OCI-LY7 (cell line): ENCODE measurements around the gene SCCPDH. TPM values are rescaled to one million over a fixed set of nuclear protein-coding genes. Genes with fewer than 3 reads are reported as not detected.

ENCODE experiments used
- BruUV-seq: library from RNA; stranded (reverse); fragments of 400-500 nt; replicated peaks from 2 replicates; lab custom pipeline; 2021; lab: Mats Ljungman, UMichigan
- CTCF ChIA-PET: fragments of 300-600 bp; sonication (Branson Sonifier 250); formaldehyde crosslinking; loops from one replicate; lab custom pipeline; 2022; ENCODE audit warnings: antibody characterized with exemption; ENCODE audit not compliant: unreplicated experiment; lab: Charles Lee
- POLR2A ChIA-PET: fragments of 300-600 bp; sonication (Branson Sonifier 250); formaldehyde crosslinking; loops from one replicate; lab custom pipeline; 2022; ENCODE audit warnings: antibody characterized with exemption; lab: Charles Lee
- DNase-seq: peaks from one replicate; pipeline ENCODE4 v3.0.0-alpha.2; 2015; ENCODE audit warnings: low spot score
- H2AFZ ChIP-seq: fragments of 200-600 bp; sonication (generic), shearing (Covaris generic); 2 replicates; pipeline ENCODE4 v1.6.1; 2014; ENCODE audit warnings: mild to moderate bottlenecking, antibody characterized with exemption, low read length, moderate library complexity
- H3K27ac ChIP-seq: fragments of 200-600 bp; sonication (generic); 2 replicates; pipeline ENCODE4 v1.5.1; 2014; ENCODE audit warnings: mixed run types, low read depth, mild to moderate bottlenecking, moderate library complexity, low read length, inconsistent platforms; ENCODE audit not compliant: poor library complexity, severe bottlenecking
- H3K36me3 ChIP-seq: fragments of 200-600 bp; sonication (generic); 2 replicates; pipeline ENCODE4 v1.6.1; 2014; ENCODE audit warnings: mild to moderate bottlenecking, antibody characterized with exemption, low read length, moderate library complexity, mixed read lengths; ENCODE audit not compliant: insufficient read depth
- H3K4me1 ChIP-seq: fragments of 200-600 bp; sonication (generic); 2 replicates; pipeline ENCODE4 v1.5.1; 2014; ENCODE audit warnings: mild to moderate bottlenecking, low read length; ENCODE audit not compliant: insufficient read depth, poor library complexity, severe bottlenecking
- H3K4me2 ChIP-seq: fragments of 200-600 bp; sonication (generic); 2 replicates; pipeline ENCODE4 v1.6.1; 2014; ENCODE audit warnings: mild to moderate bottlenecking, low read length
- H3K4me3 ChIP-seq: fragments of 200-600 bp; sonication (generic); 2 replicates; pipeline ENCODE4 v1.5.1; 2014; ENCODE audit warnings: mild to moderate bottlenecking, low read depth, low read length; ENCODE audit not compliant: poor library complexity, severe bottlenecking
- H3K79me2 ChIP-seq: fragments of 200-600 bp; sonication (generic); 2 replicates; pipeline ENCODE4 v1.6.1; 2016; ENCODE audit warnings: low read depth, mild to moderate bottlenecking, low read length, moderate library complexity, mixed read lengths; ENCODE audit not compliant: insufficient read depth
- H3K9me2 ChIP-seq: fragments of 200-600 bp; sonication (generic); 2 replicates; pipeline ENCODE4 v1.6.1; 2016; ENCODE audit warnings: mild to moderate bottlenecking, low read length, mixed read lengths; ENCODE audit not compliant: insufficient read depth
- H3K9me3 ChIP-seq: fragments of 200-600 bp; sonication (generic); 2 replicates; pipeline ENCODE4 v1.6.1; 2014; ENCODE audit warnings: mild to moderate bottlenecking, mixed run types, low read length, mixed read lengths
- H4K20me1 ChIP-seq: fragments of 200-600 bp; sonication (generic); 2 replicates; pipeline ENCODE4 v1.6.1; 2014; ENCODE audit warnings: mild to moderate bottlenecking, antibody characterized with exemption, low read length, moderate library complexity, mixed read lengths; ENCODE audit not compliant: insufficient read depth
- CTCF ChIP-seq: fragments of 200-600 bp; sonication (generic); conservative IDR thresholded peaks from 2 replicates; pipeline ENCODE4 v1.5.1; 2014; ENCODE audit warnings: mild to moderate bottlenecking, antibody characterized with exemption, low read length, moderate library complexity, mixed read lengths
- EZH2phosphoT487 ChIP-seq: fragments of 200-600 bp; sonication (generic); IDR thresholded peaks from 2 replicates; pipeline ENCODE4 v1.6.1; 2018; ENCODE audit warnings: low read depth, borderline replicate concordance, mild to moderate bottlenecking, mixed run types, antibody characterized with exemption, low read length, moderate library complexity, mixed read lengths
- intact Hi-C: fragments of 100-400 bp; cut with micrococcal nuclease; formaldehyde crosslinking; loops from one replicate; pipeline ENCODE4 v1.10.0; 2022; ENCODE audit not compliant: unreplicated experiment
- total RNA-seq, 2 experiments: library from RNA; depleted of rRNA in 1 of 2; stranded (reverse); fragments of >200 nt in 1 of 2; shearing (Covaris generic) in 1 of 2; gene quantifications; 2 replicates each; pipeline ENCODE4 v1.2.3, GENCODE V29; 2014 to 2022

The SCCPDH gene
- total RNA-seq, 2 experiments from 2014 or later: 1.8 to 12.2 TPM

GRCh38 chr1:246748006-246748405 is 23.8 kb downstream of the SCCPDH start:
- H3K4me1 ChIP-seq: no peaks in the 10 kb centered on the region
- H3K9me3 ChIP-seq: no peaks in the 10 kb centered on the region
- no peak overlapping the region for H3K4me3 ChIP-seq
- H3K9me2 ChIP-seq: no peaks in the 10 kb centered on the region
- H3K36me3 ChIP-seq: no peaks in the 10 kb centered on the region
- intact Hi-C loops: no loop called here
- H3K79me2 ChIP-seq: no peaks in the 10 kb centered on the region
- BruUV-seq: no TSS peak
- no peak overlapping the region for H3K27ac ChIP-seq
- ChIA-PET CTCF (no interaction called here), POLR2A (no interaction called here)
- no peak overlapping the region for H3K4me2 ChIP-seq
- H4K20me1 ChIP-seq: no peaks in the 10 kb centered on the region
- DNase-seq: no peak
- H2AFZ ChIP-seq: no peak overlapping the region
- TF ChIP-seq CTCF: no peak
- no peak for TF ChIP-seq EZH2phosphoT487

- Histone ChIP-seq H2AFZ (no peak overlapping the region), H3K79me2 (no peaks in the 10 kb centered on the region), H4K20me1 (no peaks in the 10 kb centered on the region), H3K9me3 (no peaks in the 10 kb centered on the region), H3K4me3 (no peak overlapping the region), H3K36me3 (no peaks in the 10 kb centered on the region), H3K27ac (no peak overlapping the region), H3K4me1 (no peaks in the 10 kb centered on the region), H3K4me2 (no peak overlapping the region), H3K9me2 (no peaks in the 10 kb centered on the region)
- POLR2A ChIA-PET: interaction anchor here (0.5 to 1.9 kb wide), 3 partner anchors 10 to 259 kb away, joined by 3 to 7 read pairs (median 3); no protein-coding TSS in a partner anchor
- BruUV-seq: no TSS peak
- no peak for DNase-seq
- intact Hi-C loops: no loop called here
- CTCF ChIA-PET: no interaction called here
- TF ChIP-seq EZH2phosphoT487 (no peak), CTCF (no peak)
Measured at GRCh38 chr1:246748867-246749266, 24.7 kb downstream of the SCCPDH start.

GRCh38 chr1:246750752-246751151 is 26.5 kb downstream of the SCCPDH start:
- no peak for DNase-seq
- H3K9me2 ChIP-seq: no peaks in the 10 kb centered on the region
- H3K27ac ChIP-seq: no peak overlapping the region
- no peaks in the 10 kb centered on the region for H3K36me3 ChIP-seq
- H4K20me1 ChIP-seq: no peaks in the 10 kb centered on the region
- ChIA-PET POLR2A (no interaction called here), CTCF (no interaction called here)
- intact Hi-C loops: loop anchor here (5.0 kb wide), 2 partner anchors 738 to 1593 kb away; no protein-coding TSS in a partner anchor
- H3K9me3 ChIP-seq: no peaks in the 10 kb centered on the region
- no peaks in the 10 kb centered on the region for H3K4me1 ChIP-seq
- H3K4me2 ChIP-seq: no peak overlapping the region
- BruUV-seq: no TSS peak
- H2AFZ ChIP-seq: no peak overlapping the region
- no peak overlapping the region for H3K4me3 ChIP-seq
- no peak for TF ChIP-seq CTCF
- no peak for TF ChIP-seq EZH2phosphoT487
- no peaks in the 10 kb centered on the region for H3K79me2 ChIP-seq
